ENCODE results near the gene MMP21.

DNA sequence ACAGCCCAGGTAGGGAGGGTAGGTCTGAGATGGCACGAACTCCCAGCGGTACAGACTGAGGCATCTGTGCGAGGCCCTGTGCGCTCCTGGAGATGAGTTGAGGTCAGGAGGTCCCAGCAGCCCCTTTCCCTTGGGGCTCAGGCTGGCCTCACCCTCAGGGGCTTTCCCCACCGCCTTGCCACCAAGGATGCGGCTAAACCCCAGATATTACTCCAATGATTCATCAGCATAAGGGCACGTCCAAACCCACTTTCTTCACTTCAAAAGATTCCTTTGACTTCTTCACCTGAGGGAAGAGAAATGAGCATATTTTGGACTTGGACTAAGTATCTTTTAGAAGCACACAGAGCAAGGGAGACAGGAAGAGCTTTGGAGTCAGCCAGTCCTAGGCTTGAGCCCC, 27.1 kb upstream of the MMP21 start:
- TF ChIP-seq, protein P1, sequence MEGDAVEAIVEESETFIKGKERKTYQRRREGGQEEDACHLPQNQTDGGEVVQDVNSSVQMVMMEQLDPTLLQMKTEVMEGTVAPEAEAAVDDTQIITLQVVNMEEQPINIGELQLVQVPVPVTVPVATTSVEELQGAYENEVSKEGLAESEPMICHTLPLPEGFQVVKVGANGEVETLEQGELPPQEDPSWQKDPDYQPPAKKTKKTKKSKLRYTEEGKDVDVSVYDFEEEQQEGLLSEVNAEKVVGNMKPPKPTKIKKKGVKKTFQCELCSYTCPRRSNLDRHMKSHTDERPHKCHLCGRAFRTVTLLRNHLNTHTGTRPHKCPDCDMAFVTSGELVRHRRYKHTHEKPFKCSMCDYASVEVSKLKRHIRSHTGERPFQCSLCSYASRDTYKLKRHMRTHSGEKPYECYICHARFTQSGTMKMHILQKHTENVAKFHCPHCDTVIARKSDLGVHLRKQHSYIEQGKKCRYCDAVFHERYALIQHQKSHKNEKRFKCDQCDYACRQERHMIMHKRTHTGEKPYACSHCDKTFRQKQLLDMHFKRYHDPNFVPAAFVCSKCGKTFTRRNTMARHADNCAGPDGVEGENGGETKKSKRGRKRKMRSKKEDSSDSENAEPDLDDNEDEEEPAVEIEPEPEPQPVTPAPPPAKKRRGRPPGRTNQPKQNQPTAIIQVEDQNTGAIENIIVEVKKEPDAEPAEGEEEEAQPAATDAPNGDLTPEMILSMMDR (IDR thresholded peaks at IDR 0.05; ENCODE audit: borderline replicate concordance, extremely low read depth, low read length, poor library complexity, severe bottlenecking), result no peak
- TF ChIP-seq EZH2 (IDR thresholded peaks at IDR 0.05; ENCODE audit: borderline replicate concordance, low read depth, low read length, severe bottlenecking), result no peak

Measured in DND-41 (cell line).